ENCODE results near the gene ZNF438.
"Not testable (repeated sequence)": the region's sequence is repeated elsewhere in the genome, so short reads cannot be mapped to it uniquely, and the experiment has no call there.

The ZNF438 gene

GRCh38 chr10:30949218-30949617 lies 82.4 kb downstream of the ZNF438 start:
- in situ Hi-C loops (cut with HindIII; ENCODE audit: low sequenced_read_pairs) = not testable (repeated sequence)

- in situ Hi-C loops (cut with HindIII; ENCODE audit: low sequenced_read_pairs) = no loop called here
Observed at GRCh38 chr10:30944005-30944404, 87.7 kb downstream of the ZNF438 start.

GRCh38 chr10:30943451-30943850 lies 88.2 kb downstream of the ZNF438 start:
- in situ Hi-C loops (cut with HindIII; ENCODE audit: low sequenced_read_pairs) = no loop called here

- in situ Hi-C loops (cut with HindIII; ENCODE audit: low sequenced_read_pairs) = no loop called here
Observed at GRCh38 chr10:30940256-30940655, 91.4 kb downstream of the ZNF438 start.

- in situ Hi-C loops (cut with HindIII; ENCODE audit: low sequenced_read_pairs) = loop anchor here (10.0 kb wide), 1 partner anchor 65 kb away; no protein-coding TSS in a partner anchor
Observed at GRCh38 chr10:30939643-30940251, 91.9 kb downstream of the ZNF438 start.

GRCh38 chr10:30935078-30935477 lies 96.6 kb downstream of the ZNF438 start:
- in situ Hi-C loops (cut with HindIII; ENCODE audit: low sequenced_read_pairs) = loop anchor here (10.0 kb wide), 1 partner anchor 70 kb away; no protein-coding TSS in a partner anchor

GRCh38 chr10:30931094-30931493 lies 100.6 kb downstream of the ZNF438 start:
- in situ Hi-C loops (cut with HindIII; ENCODE audit: low sequenced_read_pairs) = loop anchor here (10.0 kb wide), 1 partner anchor 74 kb away; no protein-coding TSS in a partner anchor

GRCh38 chr10:30929901-30930520 lies 101.7 kb downstream of the ZNF438 start:
- in situ Hi-C loops (cut with HindIII; ENCODE audit: low sequenced_read_pairs) = loop anchor here (10.0 kb wide), 1 partner anchor 75 kb away; no protein-coding TSS in a partner anchor

GRCh38 chr10:30929311-30929729 lies 102.3 kb downstream of the ZNF438 start:
- in situ Hi-C loops (cut with HindIII; ENCODE audit: low sequenced_read_pairs) = not testable (repeated sequence)

- in situ Hi-C loops (cut with HindIII; ENCODE audit: low sequenced_read_pairs) = no loop called here
Observed at GRCh38 chr10:30928742-30929141, 102.9 kb downstream of the ZNF438 start.

GRCh38 chr10:30918651-30919050 lies 113.0 kb downstream of the ZNF438 start:
- in situ Hi-C loops (cut with HindIII; ENCODE audit: low sequenced_read_pairs) = loop anchor here (5.0 kb wide), 1 partner anchor 106 kb away; no protein-coding TSS in a partner anchor

GRCh38 chr10:30917789-30918188 lies 113.9 kb downstream of the ZNF438 start:
- in situ Hi-C loops (cut with HindIII; ENCODE audit: low sequenced_read_pairs) = loop anchor here (5.0 kb wide), 1 partner anchor 105 kb away; no protein-coding TSS in a partner anchor

- in situ Hi-C loops (cut with HindIII; ENCODE audit: low sequenced_read_pairs) = loop anchor here (5.0 kb wide), 1 partner anchor 105 kb away; no protein-coding TSS in a partner anchor
Observed at GRCh38 chr10:30917067-30917466, 114.6 kb downstream of the ZNF438 start.

- in situ Hi-C loops (cut with HindIII; ENCODE audit: low sequenced_read_pairs) = loop anchor here (5.0 kb wide), 1 partner anchor 103 kb away; no protein-coding TSS in a partner anchor
Observed at GRCh38 chr10:30915146-30915545, 116.5 kb downstream of the ZNF438 start.

- in situ Hi-C loops (cut with HindIII; ENCODE audit: low sequenced_read_pairs) = no loop called here
Observed at GRCh38 chr10:30911303-30911863, 120.3 kb downstream of the ZNF438 start.

- in situ Hi-C loops (cut with HindIII; ENCODE audit: low sequenced_read_pairs) = no loop called here
Observed at GRCh38 chr10:30903397-30904138, 128.1 kb downstream of the ZNF438 start.

GRCh38 chr10:30902621-30903396 lies 128.9 kb downstream of the ZNF438 start:
- in situ Hi-C loops (cut with HindIII; ENCODE audit: low sequenced_read_pairs) = no loop called here

- in situ Hi-C loops (cut with HindIII; ENCODE audit: low sequenced_read_pairs) = not testable (repeated sequence)
Observed at GRCh38 chr10:30901487-30901886, 130.2 kb downstream of the ZNF438 start.

GRCh38 chr10:30898964-30899363 lies 132.7 kb downstream of the ZNF438 start:
- in situ Hi-C loops (cut with HindIII; ENCODE audit: low sequenced_read_pairs) = no loop called here

- in situ Hi-C loops (cut with HindIII; ENCODE audit: low sequenced_read_pairs) = no loop called here
Observed at GRCh38 chr10:30897547-30897946, 134.1 kb downstream of the ZNF438 start.

All from DLD1 (cell line).